HepG2 (cell line): ENCODE measurements around the gene TMEM151A.

Source experiments
- EZH2 ChIP-seq: conservative IDR thresholded peaks from 2 replicates; pipeline ENCODE4 v1.6.1; 2012; ENCODE audit warnings: mild to moderate bottlenecking, low read depth, low read length, moderate library complexity
- LCORL ChIP-seq, 2 experiments: fragments of 450-650 bp in 1 of 2; sonication (generic) in 1 of 2; formaldehyde crosslinking in 1 of 2; IDR thresholded peaks; 2 replicates each; pipeline versions ENCODE4 v1.5.0 to v1.6.1; 2017 to 2020; ENCODE audit warnings: antibody characterized with exemption in 1 of 2, missing genetic modification reagents in 1 of 2
- NR2C2 ChIP-seq: sonication (generic); formaldehyde crosslinking; IDR thresholded peaks from 2 replicates; pipeline ENCODE4 v1.4.0; 2020; ENCODE audit warnings: missing genetic modification reagents, mild to moderate bottlenecking, moderate library complexity, borderline replicate concordance
- POLR2AphosphoS5 ChIP-seq: IDR thresholded peaks from 2 replicates; pipeline ENCODE4 v1.6.1; 2012; ENCODE audit warnings: low read depth, low read length
- TF ChIP-seq, protein P1 (sequence below): sonication (generic); formaldehyde crosslinking; IDR thresholded peaks from 2 replicates; pipeline ENCODE4 v1.5.0; 2020; ENCODE audit warnings: mild to moderate bottlenecking, missing genetic modification reagents, moderate library complexity
- TF ChIP-seq, protein P2 (sequence below): sonication (generic); formaldehyde crosslinking; IDR thresholded peaks from 2 replicates; pipeline ENCODE4 v1.4.0; 2020; ENCODE audit warnings: missing genetic modification reagents

DNA sequence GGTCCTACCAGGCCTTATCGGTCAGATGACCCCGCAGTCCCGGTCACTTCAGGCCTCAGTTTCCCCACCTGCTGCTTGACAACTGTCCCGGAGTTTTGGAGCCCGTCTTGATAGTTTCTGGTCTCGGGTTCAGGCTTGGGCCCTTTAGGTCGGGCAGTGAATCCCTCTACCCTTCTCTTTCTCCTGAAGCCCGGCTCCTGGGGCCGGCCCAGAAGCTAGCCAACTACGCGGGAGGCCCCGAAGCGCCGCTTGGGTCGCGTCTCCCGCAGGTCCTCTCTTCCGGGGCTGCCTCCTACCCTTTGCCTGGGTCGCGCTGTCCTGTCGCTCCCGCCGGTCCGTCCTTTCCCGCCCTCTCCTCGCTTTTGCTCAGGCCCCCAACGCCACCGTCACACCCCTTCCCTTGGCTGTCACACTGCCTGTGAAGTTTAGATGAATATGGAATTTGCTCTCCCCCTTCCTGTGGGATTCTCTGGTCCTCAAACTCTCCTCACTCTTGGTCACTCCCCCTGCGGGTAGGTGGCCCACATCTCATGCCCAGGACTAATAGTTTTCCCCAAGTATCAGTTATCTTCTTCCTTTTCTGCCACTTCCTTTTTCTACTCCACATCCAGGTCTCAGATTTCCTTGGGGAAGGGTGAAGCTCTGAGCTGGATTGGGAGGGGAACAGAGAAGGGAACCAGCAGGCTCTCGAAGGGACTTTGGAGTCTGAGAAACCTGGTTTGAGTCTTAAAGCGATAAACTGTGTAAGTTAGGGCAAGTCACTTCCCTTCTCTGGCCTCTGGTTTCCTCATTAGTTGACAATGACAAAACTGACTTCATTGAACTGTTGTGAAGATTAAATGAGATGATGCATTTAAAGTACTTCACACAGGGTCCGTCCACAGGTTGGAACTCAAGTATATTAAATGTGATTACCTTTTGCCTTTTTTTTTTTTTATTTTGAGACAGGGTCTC lies 22.5 kb upstream of the TMEM151A start:
- TF ChIP-seq EZH2 = no peak
- no peak for TF ChIP-seq LCORL (IDR thresholded peaks at IDR 0.05)
- TF ChIP-seq LCORL (CRISPR knock-in tag; IDR thresholded peaks at IDR 0.05) = no peak
- TF ChIP-seq, protein P1, sequence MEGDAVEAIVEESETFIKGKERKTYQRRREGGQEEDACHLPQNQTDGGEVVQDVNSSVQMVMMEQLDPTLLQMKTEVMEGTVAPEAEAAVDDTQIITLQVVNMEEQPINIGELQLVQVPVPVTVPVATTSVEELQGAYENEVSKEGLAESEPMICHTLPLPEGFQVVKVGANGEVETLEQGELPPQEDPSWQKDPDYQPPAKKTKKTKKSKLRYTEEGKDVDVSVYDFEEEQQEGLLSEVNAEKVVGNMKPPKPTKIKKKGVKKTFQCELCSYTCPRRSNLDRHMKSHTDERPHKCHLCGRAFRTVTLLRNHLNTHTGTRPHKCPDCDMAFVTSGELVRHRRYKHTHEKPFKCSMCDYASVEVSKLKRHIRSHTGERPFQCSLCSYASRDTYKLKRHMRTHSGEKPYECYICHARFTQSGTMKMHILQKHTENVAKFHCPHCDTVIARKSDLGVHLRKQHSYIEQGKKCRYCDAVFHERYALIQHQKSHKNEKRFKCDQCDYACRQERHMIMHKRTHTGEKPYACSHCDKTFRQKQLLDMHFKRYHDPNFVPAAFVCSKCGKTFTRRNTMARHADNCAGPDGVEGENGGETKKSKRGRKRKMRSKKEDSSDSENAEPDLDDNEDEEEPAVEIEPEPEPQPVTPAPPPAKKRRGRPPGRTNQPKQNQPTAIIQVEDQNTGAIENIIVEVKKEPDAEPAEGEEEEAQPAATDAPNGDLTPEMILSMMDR (CRISPR knock-in tag) = peak; percentile 10; the same call in 1 of the 2 replicates
- no peak for TF ChIP-seq POLR2AphosphoS5
- no peak for TF ChIP-seq NR2C2
- TF ChIP-seq, protein P2, sequence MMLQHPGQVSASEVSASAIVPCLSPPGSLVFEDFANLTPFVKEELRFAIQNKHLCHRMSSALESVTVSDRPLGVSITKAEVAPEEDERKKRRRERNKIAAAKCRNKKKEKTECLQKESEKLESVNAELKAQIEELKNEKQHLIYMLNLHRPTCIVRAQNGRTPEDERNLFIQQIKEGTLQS (CRISPR knock-in tag) = no peak
